ENCODE data around the gene TNFSF13B. TPM values are rescaled to one million over a fixed set of nuclear protein-coding genes. Genes with fewer than 3 reads are reported as not detected.
"Not testable (repeated sequence)": the region's sequence is repeated elsewhere in the genome, so short reads cannot be mapped to it uniquely, and the experiment has no call there.

TNFSF13B gene, protein sequence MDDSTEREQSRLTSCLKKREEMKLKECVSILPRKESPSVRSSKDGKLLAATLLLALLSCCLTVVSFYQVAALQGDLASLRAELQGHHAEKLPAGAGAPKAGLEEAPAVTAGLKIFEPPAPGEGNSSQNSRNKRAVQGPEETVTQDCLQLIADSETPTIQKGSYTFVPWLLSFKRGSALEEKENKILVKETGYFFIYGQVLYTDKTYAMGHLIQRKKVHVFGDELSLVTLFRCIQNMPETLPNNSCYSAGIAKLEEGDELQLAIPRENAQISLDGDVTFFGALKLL
- 0.33 and 1.9 TPM in 2 replicates for total RNA-seq (2014; rRNA removed; shearing (Covaris generic))

DNA sequence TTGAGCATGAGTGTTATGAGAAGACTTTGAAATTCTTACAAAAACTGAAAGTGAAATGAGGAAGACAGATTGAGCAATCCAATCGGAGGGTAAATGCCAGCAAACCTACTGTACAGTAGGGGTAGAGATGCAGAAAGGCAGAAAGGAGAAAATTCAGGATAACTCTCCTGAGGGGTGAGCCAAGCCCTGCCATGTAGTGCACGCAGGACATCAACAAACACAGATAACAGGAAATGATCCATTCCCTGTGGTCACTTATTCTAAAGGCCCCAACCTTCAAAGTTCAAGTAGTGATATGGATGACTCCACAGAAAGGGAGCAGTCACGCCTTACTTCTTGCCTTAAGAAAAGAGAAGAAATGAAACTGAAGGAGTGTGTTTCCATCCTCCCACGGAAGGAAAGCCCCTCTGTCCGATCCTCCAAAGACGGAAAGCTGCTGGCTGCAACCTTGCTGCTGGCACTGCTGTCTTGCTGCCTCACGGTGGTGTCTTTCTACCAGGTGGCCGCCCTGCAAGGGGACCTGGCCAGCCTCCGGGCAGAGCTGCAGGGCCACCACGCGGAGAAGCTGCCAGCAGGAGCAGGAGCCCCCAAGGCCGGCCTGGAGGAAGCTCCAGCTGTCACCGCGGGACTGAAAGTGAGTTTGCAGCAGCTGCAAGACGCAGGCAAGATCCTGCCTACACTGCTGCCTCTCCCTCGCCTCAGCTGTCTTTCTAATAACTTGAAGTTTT, at the start of gene TNFSF13B:
TNFSF13B (plus strand) TSS at position 118 of the 728 bp plus-strand sequence; CDS start at position 296, 178 bp downstream.
- H3K36me3 ChIP-seq (replicated peaks; ENCODE audit: control insufficient read depth, insufficient read depth, low read length): no peaks in the 10 kb centered on the region
- no peaks in the 10 kb centered on the region for H3K27me3 ChIP-seq (ENCODE audit: control insufficient read depth, insufficient read depth, low read length)
- no peak within 1 kb of the TSS for H3K4me3 ChIP-seq (ENCODE audit: insufficient read depth, low read depth, low read length)
- DNase-seq: peak; percentile 46

DNA sequence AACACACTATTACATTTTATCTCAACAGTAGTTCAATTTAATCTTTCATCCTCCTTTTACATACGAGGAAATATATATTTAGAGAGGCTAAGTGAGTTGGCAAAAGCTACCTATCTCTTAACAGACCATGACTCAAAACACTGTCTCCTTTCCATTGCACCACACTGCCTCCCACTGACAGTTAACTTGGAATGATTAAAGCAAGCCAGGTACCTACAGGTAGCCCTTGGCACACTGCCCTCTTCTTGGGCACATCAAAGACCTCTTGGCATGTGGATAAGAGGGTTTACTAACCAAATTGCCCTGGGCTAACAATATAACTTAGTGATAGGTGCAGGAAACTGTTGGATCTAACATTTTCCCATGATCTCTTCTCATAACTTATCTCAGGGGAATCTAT, 49.5 kb upstream of the TNFSF13B start:
- Histone ChIP-seq H3K36me3 (replicated peaks; ENCODE audit: control insufficient read depth, insufficient read depth, low read length) (no peaks in the 10 kb centered on the region), H3K27me3 (ENCODE audit: control insufficient read depth, insufficient read depth, low read length) (no peaks in the 10 kb centered on the region), H3K4me3 (ENCODE audit: insufficient read depth, low read depth, low read length) (no peak overlapping the region)
- DNase-seq: no peak

DNA sequence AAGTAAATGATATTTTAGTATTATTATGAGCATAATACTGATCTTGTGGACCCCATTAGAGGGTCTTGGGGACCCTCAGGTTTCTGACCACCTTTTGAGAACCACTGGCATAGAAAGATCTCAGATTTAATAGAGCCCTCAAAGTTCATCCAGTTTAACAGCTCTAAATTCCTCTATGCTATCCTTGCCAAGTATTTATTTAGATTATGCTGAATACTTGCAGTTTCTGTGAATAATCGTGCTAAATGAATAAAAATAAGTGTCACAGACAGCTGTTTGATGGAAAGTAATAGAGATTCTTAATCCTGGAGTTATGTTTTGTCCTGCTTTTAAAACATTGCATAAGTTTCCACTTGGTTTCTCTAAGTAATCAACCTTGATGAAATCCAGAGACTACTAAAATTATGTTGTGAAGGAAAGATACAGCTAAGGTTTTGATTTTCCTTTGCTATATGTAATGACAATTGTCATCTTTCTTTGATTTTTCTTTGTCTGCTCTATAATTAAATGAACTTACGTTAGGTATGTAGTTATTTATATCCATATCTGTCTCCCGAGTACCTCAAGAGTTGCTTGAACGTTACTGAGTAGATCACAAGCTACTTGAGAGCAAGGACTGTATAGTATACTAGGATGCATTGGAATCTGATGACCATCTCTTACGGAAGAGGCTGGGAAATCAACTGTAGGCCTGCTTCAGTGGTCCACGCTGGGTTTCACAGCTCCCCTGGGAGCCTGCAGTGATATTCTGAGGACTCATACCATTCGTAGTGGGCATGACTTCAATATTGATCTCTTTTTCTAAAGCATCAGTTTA, 45.6 kb upstream of the TNFSF13B start:
- Histone ChIP-seq H3K36me3 (replicated peaks; ENCODE audit: control insufficient read depth, insufficient read depth, low read length) (no peaks in the 10 kb centered on the region), H3K27me3 (ENCODE audit: control insufficient read depth, insufficient read depth, low read length) (no peaks in the 10 kb centered on the region), H3K4me3 (ENCODE audit: insufficient read depth, low read depth, low read length) (no peak overlapping the region)
- no peak for DNase-seq

DNA sequence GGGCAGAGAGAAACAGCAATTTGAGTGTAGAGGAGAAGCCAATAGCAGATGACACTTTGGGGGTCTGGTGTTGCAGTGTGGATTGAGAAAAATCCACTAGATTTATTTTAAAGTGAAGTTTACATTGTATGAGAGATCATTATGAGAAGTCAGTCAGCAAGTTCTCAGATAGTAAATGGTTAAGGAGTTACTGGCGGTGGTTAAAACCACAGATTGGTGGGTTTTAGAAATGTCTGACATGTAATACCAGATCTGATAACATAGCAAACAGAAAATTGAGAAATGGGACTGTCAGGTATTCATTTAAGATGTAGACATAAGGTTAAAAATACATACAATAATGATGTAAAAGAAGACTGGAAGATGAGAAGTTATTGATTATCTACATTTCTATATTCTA, 44.1 kb upstream of the TNFSF13B start:
- DNase-seq: no peak
- H3K36me3 ChIP-seq (replicated peaks; ENCODE audit: control insufficient read depth, insufficient read depth, low read length): no peaks in the 10 kb centered on the region; the same call in 1 of the 2 replicates
- H3K27me3 ChIP-seq (ENCODE audit: control insufficient read depth, insufficient read depth, low read length): no peaks in the 10 kb centered on the region
- H3K4me3 ChIP-seq (ENCODE audit: insufficient read depth, low read depth, low read length): no peak overlapping the region

DNA sequence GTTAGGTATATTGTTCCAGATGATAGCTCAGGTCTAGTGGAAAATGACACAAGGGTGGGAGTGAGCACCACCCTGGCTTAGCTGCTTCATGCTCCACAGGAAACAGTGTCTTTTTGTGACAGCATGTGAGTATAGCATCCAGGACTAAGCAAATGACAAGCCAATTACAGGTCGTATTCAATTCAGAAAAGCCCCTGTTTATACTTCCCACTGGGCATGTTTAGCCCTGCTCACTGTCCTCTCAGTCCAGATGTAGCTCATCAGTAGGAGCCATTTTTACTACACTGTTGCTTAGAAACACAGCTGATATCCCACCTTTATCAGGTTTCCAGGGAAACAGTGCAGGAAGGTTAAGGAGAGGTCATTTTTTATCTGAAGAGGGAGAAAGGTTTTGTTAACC, 43.3 kb upstream of the TNFSF13B start:
- DNase-seq: no peak
- no peak overlapping the region for H3K4me3 ChIP-seq (ENCODE audit: insufficient read depth, low read depth, low read length)
- H3K27me3 ChIP-seq (ENCODE audit: control insufficient read depth, insufficient read depth, low read length): no peaks in the 10 kb centered on the region
- no peaks in the 10 kb centered on the region; the same call in 1 of the 2 replicates for H3K36me3 ChIP-seq (replicated peaks; ENCODE audit: control insufficient read depth, insufficient read depth, low read length)

DNA sequence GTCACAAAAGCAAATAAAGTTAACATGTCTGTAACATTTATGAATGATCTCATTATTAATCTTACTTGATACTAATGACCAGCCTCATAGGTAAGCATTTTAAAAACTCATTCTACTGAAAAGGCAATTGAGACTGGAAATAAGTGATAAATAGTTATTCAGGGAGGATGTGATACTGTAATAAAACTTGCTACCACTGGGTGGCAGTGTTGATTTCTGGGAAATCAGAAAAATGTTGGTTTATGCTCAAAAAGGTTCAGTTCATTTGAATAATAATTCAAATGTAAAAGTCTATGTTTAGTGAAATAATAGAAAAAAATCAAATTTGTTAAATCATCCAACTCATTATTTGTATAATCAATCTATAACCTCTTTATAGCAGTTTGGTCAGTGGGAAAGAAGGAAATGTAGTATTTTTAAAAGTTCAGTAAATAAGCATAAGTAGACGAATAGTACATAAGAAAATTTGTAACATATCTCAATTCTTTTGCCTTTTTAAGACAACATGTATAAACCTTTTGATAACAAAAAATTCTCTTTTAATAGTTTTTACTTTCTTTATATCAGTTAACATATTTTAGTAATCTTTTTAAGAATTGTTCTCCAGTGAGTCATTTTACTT, 41.8 kb upstream of the TNFSF13B start:
- no peaks in the 10 kb centered on the region; the same call in 1 of the 2 replicates for H3K36me3 ChIP-seq (replicated peaks; ENCODE audit: control insufficient read depth, insufficient read depth, low read length)
- DNase-seq: no peak
- no peak overlapping the region for H3K4me3 ChIP-seq (ENCODE audit: insufficient read depth, low read depth, low read length)
- no peaks in the 10 kb centered on the region for H3K27me3 ChIP-seq (ENCODE audit: control insufficient read depth, insufficient read depth, low read length)

DNA sequence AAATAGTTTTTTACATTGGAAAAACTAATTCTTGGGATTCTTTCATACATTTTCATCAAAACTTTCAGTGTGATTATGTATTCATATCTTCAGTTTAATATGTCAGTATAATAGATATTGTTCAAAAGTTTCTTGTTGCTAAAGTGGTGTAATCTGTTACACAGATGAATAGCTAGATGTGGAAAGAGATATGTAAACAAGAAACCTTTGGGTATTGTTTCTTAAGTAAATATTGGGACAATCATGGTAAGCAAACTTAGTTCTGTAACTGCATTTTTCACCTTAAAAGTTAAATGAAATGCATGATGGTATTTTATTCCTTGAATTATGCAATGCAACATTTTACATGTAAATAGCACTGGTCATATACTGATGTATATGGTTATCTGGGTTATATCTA, 39.1 kb upstream of the TNFSF13B start:
- H3K27me3 ChIP-seq (ENCODE audit: control insufficient read depth, insufficient read depth, low read length): no peaks in the 10 kb centered on the region
- H3K36me3 ChIP-seq (replicated peaks; ENCODE audit: control insufficient read depth, insufficient read depth, low read length): no peaks in the 10 kb centered on the region; the same call in 1 of the 2 replicates
- H3K4me3 ChIP-seq (ENCODE audit: insufficient read depth, low read depth, low read length): no peak overlapping the region
- DNase-seq: no peak

DNA sequence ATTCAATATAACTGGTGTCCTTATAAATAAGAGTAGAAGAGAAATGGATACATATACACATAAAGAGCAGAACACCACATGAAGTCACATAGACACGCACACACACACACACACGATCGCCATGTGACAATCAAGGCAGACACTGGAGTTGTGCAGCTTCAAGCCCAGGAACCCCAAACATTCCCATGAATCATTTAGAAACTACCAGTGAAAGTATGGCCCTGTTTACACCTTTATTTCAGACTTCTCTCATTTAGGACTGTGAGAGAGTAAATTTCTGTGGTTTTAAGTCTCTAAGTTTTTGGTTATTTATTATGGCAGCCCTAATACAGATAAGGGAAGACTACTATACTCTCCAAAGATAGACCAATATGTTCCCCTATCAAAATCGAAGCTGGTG, 20.4 kb upstream of the TNFSF13B start:
- Histone ChIP-seq H3K36me3 (replicated peaks; ENCODE audit: control insufficient read depth, insufficient read depth, low read length) (no peaks in the 10 kb centered on the region), H3K27me3 (ENCODE audit: control insufficient read depth, insufficient read depth, low read length) (no peaks in the 10 kb centered on the region), H3K4me3 (ENCODE audit: insufficient read depth, low read depth, low read length) (no peak overlapping the region)
- DNase-seq: no peak

DNA sequence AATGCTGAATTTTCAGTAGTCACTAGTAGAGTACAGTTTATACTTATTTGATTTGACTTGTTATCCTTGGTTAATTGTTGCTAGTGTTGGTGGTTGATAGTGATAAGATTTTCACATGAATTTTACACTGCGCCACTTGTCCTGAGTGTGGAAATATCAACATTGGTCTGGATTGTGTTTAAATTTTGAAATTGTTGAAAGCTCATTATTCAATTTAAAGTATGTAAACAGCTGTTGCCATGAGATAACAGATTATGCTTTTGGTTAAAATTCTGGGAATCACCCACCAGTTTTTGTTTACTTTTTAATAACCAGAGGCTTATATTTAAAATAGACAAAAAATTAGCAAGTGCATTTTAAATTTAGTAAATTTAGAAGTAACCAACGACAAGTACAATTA, 12.3 kb upstream of the TNFSF13B start:
- no peaks in the 10 kb centered on the region for H3K36me3 ChIP-seq (replicated peaks; ENCODE audit: control insufficient read depth, insufficient read depth, low read length)
- no peaks in the 10 kb centered on the region for H3K27me3 ChIP-seq (ENCODE audit: control insufficient read depth, insufficient read depth, low read length)
- H3K4me3 ChIP-seq (ENCODE audit: insufficient read depth, low read depth, low read length): no peak overlapping the region
- DNase-seq: no peak

DNA sequence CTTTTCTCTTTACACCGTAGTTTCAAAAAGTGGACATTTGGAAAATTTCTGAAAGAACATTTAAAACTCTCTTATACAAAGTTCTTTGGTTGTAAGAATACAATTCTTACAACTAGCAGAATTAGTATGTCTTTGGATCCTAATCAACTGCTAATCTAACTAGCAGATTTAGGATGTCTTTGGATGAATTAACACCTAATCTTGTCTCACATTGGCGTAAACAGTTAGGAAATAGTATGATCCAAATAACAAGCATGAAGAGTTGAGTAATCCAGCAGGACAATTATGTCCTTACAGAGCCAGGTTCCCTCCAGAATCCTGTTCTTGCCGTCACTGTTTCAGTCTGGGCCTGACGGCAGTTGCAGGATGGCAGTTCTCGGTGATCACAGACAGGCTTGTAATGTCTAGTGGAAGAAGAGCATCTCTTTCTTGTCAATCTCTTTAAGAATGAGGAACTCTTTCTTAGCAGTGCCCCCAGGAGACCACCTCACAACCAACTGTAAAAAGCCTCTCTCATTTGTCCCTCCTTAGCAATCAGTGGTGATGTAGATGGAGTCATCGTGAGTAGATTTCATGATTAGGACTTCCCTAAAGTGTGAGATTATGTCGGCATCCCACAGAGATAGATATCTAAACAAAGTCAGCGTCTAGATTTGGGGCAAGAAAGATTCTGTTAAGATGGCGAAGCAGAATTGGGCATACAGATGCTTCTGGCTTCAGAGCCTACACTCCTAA, 5.7 kb upstream of the TNFSF13B start:
- no peaks in the 10 kb centered on the region for H3K36me3 ChIP-seq (replicated peaks; ENCODE audit: control insufficient read depth, insufficient read depth, low read length)
- no peaks in the 10 kb centered on the region for H3K27me3 ChIP-seq (ENCODE audit: control insufficient read depth, insufficient read depth, low read length)
- H3K4me3 ChIP-seq (ENCODE audit: insufficient read depth, low read depth, low read length): no peak overlapping the region
- DNase-seq: no peak

DNA sequence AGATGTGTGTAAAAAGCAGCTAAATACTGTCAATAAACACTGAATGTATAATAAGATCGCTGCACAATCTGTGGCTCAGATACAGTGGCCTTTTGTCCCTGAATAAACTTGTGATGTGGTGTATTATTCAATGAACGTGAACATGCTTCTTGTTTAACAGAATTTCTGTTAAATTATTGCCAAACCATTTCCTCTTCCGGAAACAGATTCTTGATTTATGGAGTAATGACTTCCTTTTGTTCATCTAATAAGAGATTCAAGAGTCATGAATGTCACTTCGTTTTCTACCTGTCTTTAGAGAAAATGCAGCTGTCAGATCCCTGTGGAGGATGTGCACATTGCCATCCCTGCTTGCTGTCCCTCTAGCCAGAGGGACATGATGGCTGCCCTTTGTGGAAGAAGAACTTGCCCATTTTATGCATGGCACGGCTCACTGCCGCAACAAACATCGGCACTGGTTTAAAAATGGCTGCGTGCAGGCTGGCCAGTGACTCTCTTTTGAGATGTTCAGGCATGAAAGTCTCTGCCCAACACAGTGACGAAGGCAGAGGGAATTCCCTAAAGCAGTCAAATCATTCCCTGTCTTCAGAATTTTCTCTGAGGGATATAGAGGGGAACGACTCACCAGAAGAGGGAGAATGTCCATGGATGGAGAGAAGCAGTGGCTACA, 3.1 kb upstream of the TNFSF13B start:
- H3K27me3 ChIP-seq (ENCODE audit: control insufficient read depth, insufficient read depth, low read length): no peaks in the 10 kb centered on the region
- H3K36me3 ChIP-seq (replicated peaks; ENCODE audit: control insufficient read depth, insufficient read depth, low read length): no peaks in the 10 kb centered on the region
- DNase-seq: no peak
- H3K4me3 ChIP-seq (ENCODE audit: insufficient read depth, low read depth, low read length): no peak overlapping the region

DNA sequence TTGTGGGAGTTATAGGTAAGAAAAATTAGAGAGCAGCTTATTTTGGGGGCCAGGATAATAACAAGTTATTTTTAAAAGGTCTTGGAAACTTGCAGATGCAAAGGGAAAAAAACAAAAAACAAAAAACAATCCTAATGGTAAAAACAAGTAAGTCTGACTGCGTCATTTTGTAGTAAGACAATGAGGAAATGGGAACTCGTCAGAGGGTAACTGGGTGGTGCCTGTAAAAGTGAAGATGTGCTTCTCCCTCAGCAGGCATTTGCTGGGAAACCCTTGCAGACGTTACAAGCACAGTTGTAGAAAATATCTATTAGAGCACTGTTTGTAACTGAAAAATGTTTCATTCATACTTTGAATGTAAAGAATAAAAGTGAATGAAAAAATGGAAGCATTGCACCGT, 2.2 kb upstream of the TNFSF13B start:
- no peak overlapping the region for H3K4me3 ChIP-seq (ENCODE audit: insufficient read depth, low read depth, low read length)
- H3K27me3 ChIP-seq (ENCODE audit: control insufficient read depth, insufficient read depth, low read length): no peaks in the 10 kb centered on the region
- no peak for DNase-seq

DNA sequence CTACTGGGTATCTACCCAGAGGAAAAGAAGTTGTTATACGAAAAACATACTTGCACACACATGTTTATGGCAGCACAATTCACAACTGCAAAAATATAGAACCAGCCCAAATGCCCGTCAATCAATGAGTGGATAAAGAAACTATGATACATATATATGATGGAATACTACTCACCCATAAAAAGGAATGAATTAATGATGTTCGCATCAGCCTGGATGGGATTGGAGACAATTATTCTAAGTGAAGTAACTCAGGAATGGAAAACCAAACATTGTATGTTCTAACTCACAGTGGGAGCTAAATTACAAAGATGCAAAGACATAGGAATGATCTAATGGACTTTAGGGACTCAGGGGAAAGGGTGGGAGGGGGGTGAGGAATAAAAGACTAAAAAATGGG, 1.7 kb upstream of the TNFSF13B start:
- not testable (repeated sequence) for H3K4me3 ChIP-seq (ENCODE audit: insufficient read depth, low read depth, low read length); DNase-seq; H3K27me3 ChIP-seq (ENCODE audit: control insufficient read depth, insufficient read depth, low read length); H3K36me3 ChIP-seq (replicated peaks; ENCODE audit: control insufficient read depth, insufficient read depth, low read length)

More for the DNA sequence above, 2.2 kb upstream of the TNFSF13B start:
- H3K36me3 ChIP-seq (replicated peaks; ENCODE audit: control insufficient read depth, insufficient read depth, low read length): no peaks in the 10 kb centered on the region

Data from H7 (cell line).